ENCODE measurements around the gene AFF3.

AFF3 gene

GRCh38 chr2:100004959-100005387, 137.4 kb downstream of the AFF3 start:
- DNase-seq = no peak

- DNase-seq = no peak
Measured at GRCh38 chr2:100004348-100004884, 138.0 kb downstream of the AFF3 start.

GRCh38 chr2:100002059-100002458, 140.3 kb downstream of the AFF3 start:
- DNase-seq = no peak

- no peak for DNase-seq
Measured at GRCh38 chr2:100000915-100001707, 141.3 kb downstream of the AFF3 start.

- DNase-seq = no peak
Measured at GRCh38 chr2:99998651-99999320, 143.6 kb downstream of the AFF3 start.

- DNase-seq = no peak
Measured at GRCh38 chr2:99989905-99990304, 152.5 kb downstream of the AFF3 start.

GRCh38 chr2:99988599-99988998, 153.8 kb downstream of the AFF3 start:
- DNase-seq = no peak

- DNase-seq = no peak
Measured at GRCh38 chr2:99987160-99987559, 155.2 kb downstream of the AFF3 start.

GRCh38 chr2:99984799-99985515, 157.4 kb downstream of the AFF3 start:
- no peak for DNase-seq

GRCh38 chr2:99982744-99983143, 159.6 kb downstream of the AFF3 start:
- DNase-seq = no peak

- DNase-seq = no peak
Measured at GRCh38 chr2:99981840-99982239, 160.6 kb downstream of the AFF3 start.

GRCh38 chr2:99980176-99980575, 162.2 kb downstream of the AFF3 start:
- no peak for DNase-seq

- DNase-seq = no peak
Measured at GRCh38 chr2:99977966-99978365, 164.4 kb downstream of the AFF3 start.

GRCh38 chr2:99975386-99975785, 167.0 kb downstream of the AFF3 start:
- DNase-seq = no peak

GRCh38 chr2:99974682-99975375, 167.6 kb downstream of the AFF3 start:
- DNase-seq = no peak

- DNase-seq = no peak
Measured at GRCh38 chr2:99974275-99974674, 168.1 kb downstream of the AFF3 start.

GRCh38 chr2:99971326-99971900, 171.0 kb downstream of the AFF3 start:
- DNase-seq = no peak

- DNase-seq = no peak
Measured at GRCh38 chr2:99970292-99970868, 172.0 kb downstream of the AFF3 start.

- no peak for DNase-seq
Measured at GRCh38 chr2:99961196-99961913, 181.0 kb downstream of the AFF3 start.

GRCh38 chr2:99960790-99961189, 181.6 kb downstream of the AFF3 start:
- DNase-seq = no peak

- no peak for DNase-seq
Measured at GRCh38 chr2:99960291-99960690, 182.1 kb downstream of the AFF3 start.
